ENCODE results near the gene ARHGAP10.

Gene ARHGAP10

DNA sequence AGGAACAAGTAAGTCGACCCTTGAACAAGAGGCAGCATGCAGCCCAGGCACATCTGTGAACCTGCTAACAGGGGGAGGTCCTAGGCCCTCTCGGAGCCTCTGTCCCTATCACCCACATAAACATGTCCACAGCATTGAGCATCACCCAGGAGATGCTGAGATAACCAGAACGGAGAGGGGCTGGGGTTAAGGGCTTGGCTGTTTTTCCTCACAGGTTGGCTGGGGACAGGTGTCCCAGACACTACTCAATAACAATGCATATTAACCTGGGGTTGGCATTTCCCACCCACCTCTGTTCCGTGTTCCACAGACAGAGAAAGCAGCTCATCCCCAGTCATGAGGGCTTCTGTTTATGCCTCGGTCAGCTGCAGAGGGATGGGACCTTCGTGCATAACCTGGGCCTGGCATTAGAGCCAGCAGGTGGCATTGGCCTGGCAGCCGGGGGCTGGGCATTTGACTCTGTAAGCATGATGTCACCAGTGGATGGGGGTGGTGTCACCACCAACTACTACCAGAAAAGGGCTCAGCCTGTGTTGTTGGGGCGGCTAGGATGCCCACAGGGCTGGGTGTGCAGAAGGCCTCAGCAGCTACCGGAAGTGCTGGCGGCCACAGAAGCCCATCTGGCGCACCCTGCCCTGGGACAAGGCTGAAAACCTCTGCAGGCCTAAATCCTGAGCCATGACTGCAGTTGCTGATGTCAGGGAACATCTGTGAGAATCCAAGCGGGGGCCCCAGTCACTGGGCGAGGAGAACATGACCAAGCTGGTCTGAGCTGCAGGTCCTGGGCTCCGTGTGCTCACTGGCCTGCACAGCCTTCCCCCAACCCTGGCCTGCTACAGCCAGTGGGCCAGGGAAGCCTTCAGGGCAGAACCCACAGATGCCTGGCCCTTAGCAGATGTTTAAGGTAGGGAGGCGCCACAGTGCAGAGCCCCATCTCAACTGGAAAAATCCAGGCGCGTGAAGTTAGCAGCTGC lies 358.9 kb downstream of the ARHGAP10 start:
- TF ChIP-seq, protein P1, sequence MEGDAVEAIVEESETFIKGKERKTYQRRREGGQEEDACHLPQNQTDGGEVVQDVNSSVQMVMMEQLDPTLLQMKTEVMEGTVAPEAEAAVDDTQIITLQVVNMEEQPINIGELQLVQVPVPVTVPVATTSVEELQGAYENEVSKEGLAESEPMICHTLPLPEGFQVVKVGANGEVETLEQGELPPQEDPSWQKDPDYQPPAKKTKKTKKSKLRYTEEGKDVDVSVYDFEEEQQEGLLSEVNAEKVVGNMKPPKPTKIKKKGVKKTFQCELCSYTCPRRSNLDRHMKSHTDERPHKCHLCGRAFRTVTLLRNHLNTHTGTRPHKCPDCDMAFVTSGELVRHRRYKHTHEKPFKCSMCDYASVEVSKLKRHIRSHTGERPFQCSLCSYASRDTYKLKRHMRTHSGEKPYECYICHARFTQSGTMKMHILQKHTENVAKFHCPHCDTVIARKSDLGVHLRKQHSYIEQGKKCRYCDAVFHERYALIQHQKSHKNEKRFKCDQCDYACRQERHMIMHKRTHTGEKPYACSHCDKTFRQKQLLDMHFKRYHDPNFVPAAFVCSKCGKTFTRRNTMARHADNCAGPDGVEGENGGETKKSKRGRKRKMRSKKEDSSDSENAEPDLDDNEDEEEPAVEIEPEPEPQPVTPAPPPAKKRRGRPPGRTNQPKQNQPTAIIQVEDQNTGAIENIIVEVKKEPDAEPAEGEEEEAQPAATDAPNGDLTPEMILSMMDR (IDR thresholded peaks at IDR 0.05; ENCODE audit: low read depth, low read length), result no peak
- Histone ChIP-seq H3K4me3 (ENCODE audit: low read depth, low read length) (no peak overlapping the region), H3K9me3 (no peaks in the 10 kb centered on the region), H3K36me3 (no peaks in the 10 kb centered on the region), H3K27me3 (no peaks in the 10 kb centered on the region), H3K4me1 (no peaks in the 10 kb centered on the region)
- no peak for DNase-seq

DNA sequence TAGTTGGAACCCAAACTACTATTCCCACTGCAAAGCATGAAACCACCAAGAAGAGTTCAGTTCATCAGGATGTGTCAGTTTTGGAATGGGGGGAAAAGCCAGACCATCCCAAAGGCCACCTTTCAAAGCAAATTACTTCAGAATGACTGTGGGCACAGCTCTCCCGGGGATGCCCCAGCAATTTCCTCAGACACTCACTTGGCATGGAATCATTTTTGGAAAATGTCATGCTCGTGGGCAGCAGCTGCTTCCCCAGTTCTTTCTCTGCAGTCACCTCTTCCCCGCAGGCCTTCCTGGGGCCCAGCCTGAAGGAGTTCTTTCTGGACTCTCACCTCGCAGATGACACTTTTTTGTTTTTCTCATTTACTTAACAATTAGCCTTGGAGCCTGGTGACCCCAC lies 360.0 kb downstream of the ARHGAP10 start:
- TF ChIP-seq, protein P1 (IDR thresholded peaks at IDR 0.05; ENCODE audit: low read depth, low read length), result no peak
- Histone ChIP-seq H3K4me1 (no peaks in the 10 kb centered on the region), H3K36me3 (no peaks in the 10 kb centered on the region), H3K9me3 (no peaks in the 10 kb centered on the region), H3K27me3 (no peaks in the 10 kb centered on the region), H3K4me3 (ENCODE audit: low read depth, low read length) (no peak overlapping the region)
- no peak for DNase-seq

DNA sequence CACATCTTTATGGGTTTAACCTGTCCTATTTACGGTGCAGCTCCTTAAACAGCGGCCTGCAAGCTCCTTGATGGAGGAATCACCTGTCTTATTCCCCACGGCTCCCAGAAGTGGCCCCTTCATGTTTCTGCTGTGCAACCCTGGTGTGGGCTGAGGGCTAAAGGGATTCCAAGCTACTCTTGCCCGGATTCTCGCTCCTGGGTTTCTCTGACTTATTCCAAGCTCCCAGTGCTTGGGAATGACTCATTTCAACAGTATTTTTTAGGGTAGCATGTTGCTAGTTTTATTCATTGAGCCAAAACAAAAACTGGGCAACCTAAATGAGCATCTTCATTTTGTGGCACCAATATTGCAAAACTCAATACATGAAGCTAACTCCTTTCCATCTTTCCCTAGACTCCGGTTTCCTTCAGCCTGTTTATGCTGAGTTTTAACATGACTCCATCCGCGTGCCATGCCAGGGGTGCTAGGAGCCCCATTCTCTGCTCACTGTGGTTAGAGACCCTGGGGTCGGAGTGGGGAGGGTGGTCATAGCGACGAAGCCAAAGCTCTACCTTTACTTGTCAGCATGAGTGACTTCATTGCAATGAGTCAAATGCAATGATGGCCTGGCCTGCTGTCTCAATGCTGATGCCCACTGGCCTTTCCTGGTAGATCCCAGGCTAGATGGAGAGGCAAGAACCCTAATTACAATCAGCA lies 360.6 kb downstream of the ARHGAP10 start:
- TF ChIP-seq, protein P1 (IDR thresholded peaks at IDR 0.05; ENCODE audit: low read depth, low read length), result no peak
- no peak overlapping the region for H3K4me3 ChIP-seq (ENCODE audit: low read depth, low read length)
- H3K36me3 ChIP-seq, result no peaks in the 10 kb centered on the region
- no peaks in the 10 kb centered on the region for H3K9me3 ChIP-seq
- H3K27me3 ChIP-seq, result no peaks in the 10 kb centered on the region
- no peak for DNase-seq
- H3K4me1 ChIP-seq, result no peaks in the 10 kb centered on the region

DNA sequence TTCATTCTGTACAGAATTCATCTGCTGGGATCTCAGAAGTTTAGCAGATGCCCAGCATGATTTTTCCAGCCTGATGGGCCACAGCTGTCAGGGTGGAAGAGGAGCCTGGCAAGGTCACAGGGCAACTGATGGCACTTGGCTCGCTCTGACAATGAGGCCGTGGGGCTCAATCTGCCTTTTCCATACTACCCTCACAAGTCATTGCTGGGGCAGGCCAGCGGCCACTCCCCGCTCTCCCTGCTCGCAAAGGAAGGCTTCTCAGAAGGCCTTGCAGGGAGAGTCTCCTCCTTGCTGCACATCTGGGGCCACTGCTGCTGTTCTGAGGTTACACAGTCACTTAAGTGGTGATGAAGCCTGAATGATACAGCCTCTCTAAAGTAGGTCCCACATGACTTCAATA lies 361.2 kb downstream of the ARHGAP10 start:
- H3K4me1 ChIP-seq, result no peaks in the 10 kb centered on the region
- no peak overlapping the region for H3K4me3 ChIP-seq (ENCODE audit: low read depth, low read length)
- H3K36me3 ChIP-seq, result no peaks in the 10 kb centered on the region
- H3K27me3 ChIP-seq, result no peaks in the 10 kb centered on the region
- H3K9me3 ChIP-seq, result no peaks in the 10 kb centered on the region
- DNase-seq, result no peak
- TF ChIP-seq, protein P1 (IDR thresholded peaks at IDR 0.05; ENCODE audit: low read depth, low read length), result no peak

DNA sequence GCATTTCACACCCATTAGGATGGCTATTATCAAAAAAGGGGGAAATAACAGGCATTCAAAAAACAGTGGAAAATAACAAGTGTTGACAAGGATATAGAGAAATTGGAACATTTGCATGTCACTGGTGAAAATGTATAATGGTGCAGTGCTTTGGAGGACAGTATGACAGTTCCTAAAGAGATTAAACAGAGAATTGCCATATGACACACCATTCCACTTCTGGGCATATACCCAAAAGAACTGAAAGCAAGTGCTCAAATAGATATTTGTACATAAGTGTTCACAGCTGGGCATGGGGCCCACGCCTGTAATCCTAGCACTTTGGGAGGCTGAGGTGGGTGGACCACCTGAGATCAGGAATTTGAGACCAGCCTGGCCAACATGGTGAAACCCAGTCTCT lies 362.3 kb downstream of the ARHGAP10 start:
- H3K9me3 ChIP-seq, result no peaks in the 10 kb centered on the region
- H3K36me3 ChIP-seq, result no peaks in the 10 kb centered on the region
- TF ChIP-seq, protein P1 (IDR thresholded peaks at IDR 0.05; ENCODE audit: low read depth, low read length), result no peak
- DNase-seq, result no peak
- no peaks in the 10 kb centered on the region for H3K4me1 ChIP-seq
- no peak overlapping the region for H3K4me3 ChIP-seq (ENCODE audit: low read depth, low read length)
- no peaks in the 10 kb centered on the region for H3K27me3 ChIP-seq
